ENCODE data around the gene SIRPG. TPM values are rescaled to one million over a fixed set of nuclear protein-coding genes. Genes with fewer than 3 reads are reported as not detected.

The SIRPG gene
- total and polyA plus RNA-seq, 9 donors: 0.06 to 1.4 (median 0.24) TPM; not detected in 5

GRCh38 chr20:1623501-1624205 lies 33.9 kb downstream of the SIRPG start:
- H3K27me3 ChIP-seq: no peaks in the 10 kb centered on the region

GRCh38 chr20:1622450-1622849 lies 35.1 kb downstream of the SIRPG start:
- Histone ChIP-seq H3K4me1 (ENCODE audit: insufficient read depth) (no peaks in the 10 kb centered on the region), H3K27ac (no peak overlapping the region), H3K36me3 (no peaks in the 10 kb centered on the region), H3K4me3 (no peak overlapping the region), H3K27me3 (no peaks in the 10 kb centered on the region), H3K9me3 (no peaks in the 10 kb centered on the region)
- no peak for DNase-seq
- intact Hi-C loops (cut with DNase I): loop anchor here in 1 of 4 donors (10.0 kb wide), 1 partner anchor 762 kb away; the partner anchor contains the start of gene TGM6
- TF ChIP-seq CTCF (IDR thresholded peaks at IDR 0.05): no peak
- TF ChIP-seq POLR2A (IDR thresholded peaks at IDR 0.05): no peak
- TF ChIP-seq EP300 (IDR thresholded peaks at IDR 0.05): no peak
- 5 to 15% (median 7%) methylated on average over 1 of the region's 1 CpG for WGBS, 3 donors

More at GRCh38 chr20:1623501-1624205, 33.9 kb downstream of the SIRPG start:
- Histone ChIP-seq H3K4me3 (no peak overlapping the region), H3K36me3 (no peaks in the 10 kb centered on the region), H3K27ac (no peak overlapping the region), H3K4me1 (ENCODE audit: insufficient read depth) (no peaks in the 10 kb centered on the region), H3K9me3 (no peaks in the 10 kb centered on the region)
- 84 to 90% (median 85%) methylated on average over 14 of the region's 14 CpGs for WGBS, 3 donors
- intact Hi-C loops (cut with DNase I): loop anchor here in 1 of 4 donors (10.0 kb wide), 1 partner anchor 761 kb away; the partner anchor contains the start of gene TGM6
- DNase-seq: no peak
- TF ChIP-seq POLR2A (IDR thresholded peaks at IDR 0.05) (no peak), CTCF (IDR thresholded peaks at IDR 0.05) (no peak), EP300 (IDR thresholded peaks at IDR 0.05) (no peak)

GRCh38 chr20:1621316-1621715 lies 36.3 kb downstream of the SIRPG start:
- Histone ChIP-seq H3K36me3 (no peaks in the 10 kb centered on the region), H3K4me3 (no peak overlapping the region), H3K4me1 (ENCODE audit: insufficient read depth) (no peaks in the 10 kb centered on the region), H3K27ac (no peak overlapping the region), H3K9me3 (no peaks in the 10 kb centered on the region), H3K27me3 (no peaks in the 10 kb centered on the region)
- DNase-seq: no peak
- TF ChIP-seq EP300 (IDR thresholded peaks at IDR 0.05): no peak
- TF ChIP-seq CTCF (IDR thresholded peaks at IDR 0.05): no peak
- TF ChIP-seq POLR2A (IDR thresholded peaks at IDR 0.05): no peak
- intact Hi-C loops (cut with DNase I): loop anchor here in 1 of 4 donors (10.0 kb wide), 1 partner anchor 763 kb away; the partner anchor contains the start of gene TGM6
- WGBS, 3 donors: 65 to 70% (median 66%) methylated on average over 1 of the region's 1 CpG

- no peaks in the 10 kb centered on the region for H3K4me1 ChIP-seq (ENCODE audit: insufficient read depth)
- H3K27me3 ChIP-seq: no peaks in the 10 kb centered on the region
- intact Hi-C loops (cut with DNase I): loop anchor here in 1 of 4 donors (10.0 kb wide), 2 partner anchors 55 to 765 kb away; partner anchors contain the start of gene TGM6
- TF ChIP-seq EP300 (IDR thresholded peaks at IDR 0.05): no peak
- TF ChIP-seq POLR2A (IDR thresholded peaks at IDR 0.05): no peak
- no peak for TF ChIP-seq CTCF (IDR thresholded peaks at IDR 0.05)
- 63 to 70% (median 65%) methylated on average over 5 of the region's 5 CpGs for whole genome bisulfite sequencing, 3 donors
- no peaks in the 10 kb centered on the region for H3K9me3 ChIP-seq
- no peak within 1 kb of the TSS for H3K4me3 ChIP-seq
- H3K27ac ChIP-seq: no peak within 1 kb of the TSS
- H3K36me3 ChIP-seq: no peaks in the 10 kb centered on the region
- no peak for DNase-seq
Observed at GRCh38 chr20:1619861-1620444, 37.6 kb downstream of the SIRPG start, which contains the start of gene SIRPB1. TSS of gene SIRPB1 (minus strand) at chr20:1620009. CDS start at chr20:1619944, 65 bp downstream.
